GM18951 (cell line): ENCODE results near the gene RCCD1.

Experiments
- POLR2A ChIP-seq: IDR thresholded peaks from 4 replicates; pipeline ENCODE4 v1.6.1; 2011; ENCODE audit warnings: mild to moderate bottlenecking; ENCODE audit not compliant: insufficient read length, insufficient read depth; ENCODE audit errors: extremely low read depth
- in situ Hi-C: fragments of 300-500 bp; cut with MboI; formaldehyde crosslinking; loops from one replicate; pipeline ENCODE4 v1.12.0; 2022; ENCODE audit warnings: low sequenced_read_pairs, mixed read lengths, inconsistent platforms; ENCODE audit not compliant: unreplicated experiment

The RCCD1 gene

DNA sequence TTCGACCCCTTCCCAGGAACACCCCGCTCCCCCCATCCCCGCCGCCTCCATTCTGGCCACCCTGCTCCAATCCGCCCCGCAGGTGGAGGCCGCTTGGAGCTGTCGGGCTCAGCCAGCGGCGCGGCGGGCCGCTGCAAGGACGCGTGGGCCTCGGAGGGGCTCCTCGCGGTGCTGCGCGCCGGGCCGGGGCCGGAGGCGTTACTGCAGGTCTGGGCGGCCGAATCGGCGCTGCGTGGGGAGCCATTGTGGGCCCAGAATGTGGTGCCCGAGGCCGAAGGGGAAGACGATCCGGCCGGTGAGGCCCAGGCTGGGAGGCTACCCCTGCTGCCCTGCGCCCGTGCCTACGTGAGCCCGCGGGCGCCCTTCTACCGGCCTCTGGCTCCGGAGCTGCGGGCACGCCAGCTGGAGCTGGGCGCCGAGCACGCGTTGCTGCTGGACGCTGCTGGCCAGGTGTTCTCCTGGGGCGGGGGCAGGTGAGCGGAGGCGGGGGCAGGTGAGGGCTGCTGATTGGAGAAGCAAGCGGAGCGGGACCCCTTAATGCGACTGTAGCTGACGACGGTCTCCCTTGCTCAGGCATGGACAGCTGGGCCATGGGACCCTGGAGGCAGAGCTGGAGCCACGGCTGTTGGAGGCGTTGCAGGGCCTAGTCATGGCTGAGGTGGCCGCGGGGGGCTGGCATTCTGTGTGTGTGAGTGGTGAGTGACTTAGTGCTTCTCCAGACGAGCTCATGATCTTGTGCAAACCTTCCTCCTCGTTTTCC is 2.5 kb downstream of the RCCD1 start:
- TF ChIP-seq POLR2A, result no peak
- in situ Hi-C loops, result no loop called here

DNA sequence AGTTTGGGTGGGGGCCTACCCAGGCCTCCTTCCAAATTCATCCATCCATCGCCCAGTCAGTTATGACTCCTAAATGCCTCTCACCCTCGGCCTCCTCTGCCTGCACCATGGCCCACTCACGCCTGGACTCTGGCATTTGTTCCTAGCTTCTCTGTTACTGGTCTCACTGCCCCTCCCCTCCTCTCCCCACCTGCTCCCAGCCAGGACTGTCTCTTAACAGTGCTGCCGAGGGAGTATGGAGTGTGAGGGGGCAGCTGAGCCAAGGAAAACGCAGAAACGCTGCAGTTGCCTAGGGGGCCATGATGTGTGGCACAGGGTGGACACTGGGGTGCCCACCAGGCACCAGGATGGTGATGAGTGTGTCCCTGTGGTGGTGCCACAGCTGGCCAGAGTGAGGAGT is 3.1 kb downstream of the RCCD1 start:
- in situ Hi-C loops, result no loop called here
- no peak for TF ChIP-seq POLR2A

DNA sequence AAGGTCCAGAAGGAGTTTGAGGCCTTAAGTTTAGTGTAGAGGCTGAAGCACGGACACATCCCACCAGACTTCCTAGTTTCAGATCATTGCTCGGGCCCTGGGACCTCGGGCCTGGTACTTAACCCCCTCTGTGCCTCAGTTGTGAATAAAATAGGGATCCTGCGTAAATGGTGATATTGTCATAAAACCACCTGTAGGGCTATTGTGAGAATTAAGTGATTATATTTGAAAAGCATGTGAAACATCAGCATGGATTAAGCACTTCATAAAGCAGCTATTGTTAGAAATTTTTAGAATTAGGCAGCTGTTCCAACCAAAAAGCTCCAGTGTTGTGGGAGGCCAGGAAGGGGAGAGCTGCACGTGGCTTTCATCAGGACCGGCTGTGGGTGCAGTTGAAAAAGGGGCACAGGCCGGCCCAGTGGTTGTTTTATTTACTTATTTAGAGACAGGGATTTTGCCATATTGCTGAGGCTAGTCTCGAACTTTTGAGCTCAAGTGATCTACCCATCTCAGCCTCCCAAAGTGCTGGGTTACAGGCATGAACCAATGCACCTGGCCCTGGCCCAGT is 4.4 kb downstream of the RCCD1 start:
- in situ Hi-C loops, result no loop called here
- no peak for TF ChIP-seq POLR2A

DNA sequence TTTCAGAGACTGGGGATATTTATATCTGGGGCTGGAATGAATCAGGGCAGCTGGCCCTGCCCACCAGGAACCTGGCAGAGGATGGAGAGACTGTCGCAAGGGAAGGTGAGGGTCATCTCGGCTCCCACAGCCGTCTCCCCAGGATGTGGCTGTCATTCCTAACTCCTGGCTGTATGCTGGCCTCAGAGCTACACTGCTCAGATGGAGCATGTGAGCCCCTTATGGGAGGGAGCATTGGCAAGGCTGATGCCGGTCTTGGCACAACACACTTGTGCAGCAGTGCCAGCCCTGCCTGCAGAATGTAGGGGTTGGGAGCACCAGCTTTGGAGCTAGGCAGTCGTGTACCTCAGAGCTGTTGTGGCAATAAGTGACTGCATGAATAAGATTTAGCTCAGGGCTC is 5.2 kb downstream of the RCCD1 start:
- TF ChIP-seq POLR2A, result no peak
- in situ Hi-C loops, result no loop called here

DNA sequence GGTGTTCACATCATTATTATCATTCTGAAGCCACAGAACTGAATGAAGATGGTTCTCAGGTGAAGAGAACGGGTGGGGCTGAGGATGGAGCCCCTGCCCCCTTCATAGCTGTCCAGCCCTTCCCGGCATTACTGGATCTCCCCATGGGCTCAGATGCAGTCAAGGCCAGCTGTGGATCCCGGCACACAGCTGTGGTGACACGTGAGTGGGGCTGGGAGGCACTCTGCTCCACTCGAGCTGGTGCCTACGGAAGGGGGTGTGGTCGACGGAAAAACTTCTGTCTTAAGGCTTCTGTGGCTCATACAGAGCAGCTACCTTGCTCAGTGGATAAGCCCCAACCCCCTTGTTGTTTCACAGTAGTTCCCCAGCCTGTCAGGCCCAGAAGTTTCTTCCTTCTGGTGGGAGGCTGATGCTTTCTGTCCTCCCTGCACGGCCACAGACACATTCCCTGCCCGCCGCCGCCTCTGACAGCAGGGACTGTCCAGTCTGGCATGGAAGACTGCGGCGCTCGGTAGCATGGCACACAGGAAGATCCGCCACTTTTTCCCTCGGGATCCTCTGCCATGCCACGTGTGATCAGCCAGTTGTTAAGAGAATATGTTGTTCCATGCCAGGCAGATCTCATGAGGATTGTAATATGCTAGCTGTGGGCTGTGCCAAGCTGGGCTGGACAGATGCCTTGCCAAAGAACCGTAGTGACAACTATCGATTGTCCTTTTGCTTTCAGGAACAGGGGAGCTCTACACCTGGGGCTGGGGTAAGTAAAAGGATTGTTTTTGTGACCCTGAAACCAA is 5.8 kb downstream of the RCCD1 start:
- no peak for TF ChIP-seq POLR2A
- in situ Hi-C loops, result no loop called here

DNA sequence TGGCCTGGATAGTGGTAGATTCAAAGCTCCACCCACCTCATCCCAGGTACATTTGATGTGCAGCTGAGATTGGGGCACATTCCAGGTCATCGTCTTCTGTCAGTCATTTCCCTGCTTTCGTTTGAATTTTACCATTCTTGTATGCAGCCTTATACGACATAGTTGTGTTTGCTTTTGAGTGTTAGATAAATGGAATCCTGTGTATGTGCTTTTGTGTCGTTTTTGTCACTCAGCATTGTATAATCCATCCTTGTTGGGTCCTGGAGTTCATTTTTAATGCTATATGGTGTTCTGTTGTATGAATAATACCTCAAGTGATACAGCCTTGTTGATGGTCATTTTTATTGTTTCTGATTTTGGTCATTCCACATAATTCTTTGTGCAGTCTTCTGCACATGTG is 7.3 kb downstream of the RCCD1 start:
- in situ Hi-C loops, result no loop called here
- TF ChIP-seq POLR2A, result peak; percentile 22

DNA sequence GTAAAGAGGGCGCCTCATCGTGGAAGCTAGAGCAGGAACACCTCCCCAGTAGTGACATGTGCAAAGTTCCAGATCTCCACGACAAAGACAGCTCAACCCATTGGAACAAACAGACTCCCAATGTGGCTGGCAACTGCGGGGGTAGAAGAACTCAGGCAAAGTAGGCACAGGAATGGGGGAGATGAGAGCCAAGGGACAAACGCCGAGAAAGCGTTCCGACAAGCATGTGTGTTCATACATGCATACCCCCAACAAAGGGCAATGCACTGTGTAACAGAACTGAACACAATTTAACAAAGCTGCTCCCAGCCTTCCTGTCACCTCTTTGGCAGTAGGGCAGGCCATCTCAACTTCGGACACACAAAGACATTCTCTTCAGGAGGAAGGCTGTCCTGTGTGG is 11.6 kb downstream of the RCCD1 start:
- peak; percentile 27 for TF ChIP-seq POLR2A
- in situ Hi-C loops, result no loop called here

DNA sequence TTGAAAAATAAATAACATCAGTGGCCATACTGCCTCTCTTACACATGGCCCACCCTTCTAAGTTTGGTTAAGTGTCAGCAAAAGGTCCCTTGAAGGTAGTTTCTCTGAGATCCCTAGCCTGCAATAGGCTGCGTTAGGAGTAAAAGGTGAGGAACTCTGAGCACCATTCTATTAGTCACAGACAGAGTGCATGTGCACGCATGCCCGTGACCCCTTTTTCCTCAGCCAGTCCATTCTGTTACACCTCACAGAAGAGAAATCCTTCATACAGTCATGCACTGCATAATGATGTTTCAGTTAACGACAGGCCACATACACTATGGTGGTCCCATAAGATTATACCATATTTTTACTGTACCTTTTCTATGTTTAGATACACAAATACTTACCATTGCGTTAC is 12.5 kb downstream of the RCCD1 start:
- TF ChIP-seq POLR2A, result no peak
- in situ Hi-C loops, result no loop called here

DNA sequence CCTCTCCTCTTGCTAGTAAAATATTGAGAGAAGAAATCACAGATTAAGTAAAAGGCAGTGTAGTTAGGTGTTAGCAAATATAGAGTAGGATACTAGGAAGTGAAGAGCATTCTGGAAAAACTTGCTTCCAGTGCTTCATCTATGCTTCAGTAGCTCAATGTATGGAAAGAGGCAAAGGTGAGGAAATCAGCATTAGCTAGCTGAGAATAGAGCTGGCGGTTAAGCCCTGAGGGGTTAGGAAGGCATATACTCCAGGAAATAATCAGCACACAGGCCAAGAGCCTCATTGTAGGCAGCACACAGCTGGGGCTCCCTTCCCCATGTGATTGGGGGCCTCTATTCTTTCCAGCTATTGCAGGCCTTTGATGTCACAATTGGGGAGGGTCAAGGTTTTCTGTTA is 13.8 kb downstream of the RCCD1 start:
- in situ Hi-C loops, result no loop called here
- no peak for TF ChIP-seq POLR2A

DNA sequence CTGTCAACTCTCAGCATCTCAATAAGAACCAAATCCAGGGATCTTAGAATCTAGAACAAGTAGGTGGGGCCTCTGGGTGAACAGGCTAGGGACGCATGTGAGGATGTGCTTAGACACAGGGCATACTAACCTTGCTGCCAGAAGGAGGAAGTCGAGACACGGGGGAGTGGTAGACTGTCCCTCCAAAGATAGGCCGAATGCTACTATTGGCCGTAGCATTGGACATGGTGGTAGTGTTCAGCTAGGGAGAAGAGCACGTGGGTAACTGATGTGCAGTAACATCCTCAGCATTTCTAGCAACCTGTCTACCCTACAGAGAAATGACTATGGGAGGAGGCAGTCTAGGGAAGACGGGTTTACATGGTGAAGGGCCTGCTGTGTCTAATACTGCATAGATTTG is 15.6 kb downstream of the RCCD1 start:
- in situ Hi-C loops, result no loop called here
- TF ChIP-seq POLR2A, result no peak

DNA sequence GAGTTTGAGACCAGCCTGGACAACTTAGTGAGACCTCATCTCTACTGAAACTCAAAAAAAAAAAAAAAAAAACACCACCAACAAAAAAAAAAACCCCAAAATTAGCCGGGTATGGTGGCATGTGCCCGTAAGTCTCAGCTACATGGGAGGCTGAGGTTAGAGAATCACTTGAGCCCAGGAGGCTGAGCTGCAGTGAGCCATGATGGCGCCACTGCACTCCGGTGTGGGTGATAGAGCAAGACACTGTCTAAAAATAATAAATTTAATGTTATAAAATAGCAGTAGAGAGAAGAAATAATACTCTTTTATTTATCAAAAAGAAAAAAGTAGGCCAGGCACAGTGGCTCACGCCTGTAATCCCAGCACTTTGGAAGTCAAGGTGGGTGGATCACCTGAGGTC is 17.4 kb downstream of the RCCD1 start:
- in situ Hi-C loops, result no loop called here

DNA sequence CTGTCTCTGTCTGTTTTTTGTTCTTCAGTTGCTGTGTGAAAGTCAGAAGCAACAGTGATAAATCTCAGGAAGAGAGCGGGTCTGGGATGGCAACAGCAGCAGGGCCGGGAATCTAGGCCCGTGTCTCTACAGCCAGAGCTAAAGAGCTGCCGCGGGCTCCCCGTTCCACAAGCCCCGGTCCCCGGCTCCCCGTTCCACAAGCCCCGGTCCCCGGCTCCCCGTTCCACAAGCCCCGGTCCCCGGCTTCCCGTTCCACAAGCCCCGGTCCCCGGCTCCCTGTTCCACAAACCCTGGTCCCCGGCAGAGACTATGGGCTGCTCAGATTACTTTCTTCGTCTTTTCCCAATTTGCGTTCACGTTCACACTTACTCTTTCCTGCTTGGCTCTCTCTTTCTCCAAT is 19.5 kb downstream of the RCCD1 start:
- in situ Hi-C loops, result no loop called here
- TF ChIP-seq POLR2A, result no peak

More for the DNA sequence above, 17.4 kb downstream of the RCCD1 start:
- TF ChIP-seq POLR2A, result no peak

DNA sequence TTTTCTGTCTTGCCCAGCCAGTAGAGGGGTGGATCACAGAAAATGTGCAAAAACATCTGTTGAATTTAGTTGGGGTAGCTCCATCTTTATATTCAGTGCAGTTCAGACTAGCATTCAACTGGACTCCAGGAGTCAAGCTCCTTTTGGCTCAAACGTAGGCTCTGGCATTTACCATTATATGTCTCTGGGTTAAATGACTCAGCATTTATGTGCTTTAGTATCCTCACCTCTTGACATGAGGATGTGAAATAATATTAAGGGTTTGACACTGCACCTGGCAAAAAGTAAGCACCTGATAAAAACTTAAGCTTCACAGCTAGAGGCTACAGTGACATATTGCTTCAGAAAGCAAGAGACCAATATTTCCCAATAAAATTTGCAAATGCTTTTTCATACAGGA is 24.9 kb downstream of the RCCD1 start:
- no peak for TF ChIP-seq POLR2A
- in situ Hi-C loops, result no loop called here

DNA sequence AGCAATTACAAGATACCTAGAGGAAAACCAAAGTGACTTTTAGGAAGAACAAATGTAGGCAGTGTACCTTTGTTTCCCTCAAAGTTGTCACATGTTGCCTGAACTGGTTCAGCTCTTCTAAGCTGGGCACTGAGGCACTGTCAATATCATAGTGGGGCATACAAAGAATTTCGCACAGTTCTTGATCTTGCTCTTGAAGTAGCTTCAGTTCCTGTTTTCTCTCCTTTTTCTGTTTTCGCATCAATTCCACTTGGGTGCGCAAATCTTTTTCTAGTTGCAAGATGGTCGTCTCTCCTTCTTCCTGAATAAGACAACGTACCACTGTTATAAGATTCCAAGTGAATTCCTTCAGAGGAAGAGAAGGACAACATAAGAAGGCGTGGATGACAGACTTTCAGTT is 27.0 kb downstream of the RCCD1 start:
- TF ChIP-seq POLR2A, result no peak
- in situ Hi-C loops, result no loop called here
